ENCODE measurements around the gene PROKR1. TPM values are rescaled to one million over a fixed set of nuclear protein-coding genes. Genes with fewer than 3 reads are reported as not detected.

PROKR1 gene
- total RNA-seq, 1 donor from 2014 or later: not detected

- DNase-seq (ENCODE audit: low read depth in 2 of 2): no peak
These were observed 55.4 kb downstream of the PROKR1 start for GRCh38 chr2:68698567-68699377.

GRCh38 chr2:68700560-68700959 is 57.2 kb downstream of the PROKR1 start:
- DNase-seq (ENCODE audit: low read depth in 2 of 2): no peak

- no peak for DNase-seq (ENCODE audit: low read depth in 2 of 2)
These were observed 63.3 kb downstream of the PROKR1 start for GRCh38 chr2:68706637-68707036.

Other genes starting within 250 kb of the PROKR1 start
- 0.20 and 0.22 TPM in 2 replicates for gene FBXO48, start 176.3 kb upstream of the PROKR1 start, total RNA-seq
- gene APLF, start 176.0 kb upstream of the PROKR1 start, total RNA-seq: 3.3 and 13.3 TPM in 2 replicates
- 8.9 and 10.1 TPM in 2 replicates for gene ARHGAP25, start 91.2 kb downstream of the PROKR1 start, total RNA-seq
- not detected in 2 replicates for gene BMP10, start 227.8 kb downstream of the PROKR1 start, total RNA-seq

All from lung microvascular endothelial cell (primary cell).